AG09319 (cell line): ENCODE results near the gene LSM11.

Experiments used
- DNase-seq: peaks from one replicate; pipeline ENCODE4 v3.0.0-alpha.2; 2010; ENCODE audit warnings: low read depth; ENCODE audit errors: extremely low read depth
- TF ChIP-seq, protein P1 (sequence below): IDR thresholded peaks from 2 replicates; pipeline ENCODE4 v1.5.1; 2011; ENCODE audit warnings: low read depth, mild to moderate bottlenecking, inconsistent platforms, low read length, moderate library complexity

Gene LSM11

DNA sequence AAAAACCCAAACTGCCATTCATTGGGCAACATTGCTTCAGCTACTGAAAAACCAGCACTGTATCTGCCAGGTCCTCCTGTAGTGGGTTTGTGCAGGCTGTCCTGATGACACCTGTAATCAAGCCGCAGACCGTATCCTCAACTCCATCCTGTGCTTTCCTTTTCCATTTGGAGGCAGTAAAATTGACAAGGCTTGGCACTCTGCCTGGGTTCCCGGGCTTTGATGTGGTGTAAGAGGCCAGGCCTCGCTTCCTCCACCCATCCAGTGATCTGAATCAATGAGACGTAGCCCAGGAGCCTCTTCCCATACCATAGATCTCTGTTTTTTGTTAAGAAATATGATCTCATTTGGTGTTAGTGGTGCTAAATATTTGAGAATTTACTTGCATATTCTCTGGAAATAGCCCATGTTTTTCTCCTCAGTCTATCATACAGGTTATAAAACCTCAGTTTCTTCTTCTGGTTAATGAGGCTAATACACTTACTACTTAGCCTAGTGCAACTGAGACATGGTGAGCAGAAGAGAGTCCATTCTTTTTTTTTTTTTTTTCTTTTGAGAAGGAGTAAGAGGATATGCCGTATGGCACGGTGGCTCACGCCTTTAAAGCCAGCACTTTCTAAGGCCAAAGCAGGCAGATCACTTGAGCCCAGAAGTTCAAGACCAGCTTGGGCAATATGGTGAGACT lies 34.8 kb downstream of the LSM11 start:
- DNase-seq, result peak; percentile 8

DNA sequence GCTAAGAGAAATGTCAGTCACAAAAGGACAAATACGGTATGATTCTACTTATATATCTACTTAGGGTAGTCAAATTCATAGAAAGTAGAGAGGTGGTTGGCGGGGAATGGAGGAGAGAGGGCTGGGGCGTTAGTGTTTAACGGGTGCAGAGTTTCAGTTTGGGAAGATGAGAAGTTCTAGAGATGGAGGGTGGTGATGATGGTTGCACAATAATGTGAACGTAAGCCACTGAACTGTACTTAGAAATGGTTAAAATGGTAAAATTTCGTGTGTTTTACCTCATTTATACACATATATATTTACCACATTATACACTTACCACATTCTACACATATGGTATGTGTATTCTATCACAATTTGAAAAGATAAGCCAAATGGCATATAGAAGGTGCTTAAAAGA lies 35.7 kb downstream of the LSM11 start:
- TF ChIP-seq, protein P1, sequence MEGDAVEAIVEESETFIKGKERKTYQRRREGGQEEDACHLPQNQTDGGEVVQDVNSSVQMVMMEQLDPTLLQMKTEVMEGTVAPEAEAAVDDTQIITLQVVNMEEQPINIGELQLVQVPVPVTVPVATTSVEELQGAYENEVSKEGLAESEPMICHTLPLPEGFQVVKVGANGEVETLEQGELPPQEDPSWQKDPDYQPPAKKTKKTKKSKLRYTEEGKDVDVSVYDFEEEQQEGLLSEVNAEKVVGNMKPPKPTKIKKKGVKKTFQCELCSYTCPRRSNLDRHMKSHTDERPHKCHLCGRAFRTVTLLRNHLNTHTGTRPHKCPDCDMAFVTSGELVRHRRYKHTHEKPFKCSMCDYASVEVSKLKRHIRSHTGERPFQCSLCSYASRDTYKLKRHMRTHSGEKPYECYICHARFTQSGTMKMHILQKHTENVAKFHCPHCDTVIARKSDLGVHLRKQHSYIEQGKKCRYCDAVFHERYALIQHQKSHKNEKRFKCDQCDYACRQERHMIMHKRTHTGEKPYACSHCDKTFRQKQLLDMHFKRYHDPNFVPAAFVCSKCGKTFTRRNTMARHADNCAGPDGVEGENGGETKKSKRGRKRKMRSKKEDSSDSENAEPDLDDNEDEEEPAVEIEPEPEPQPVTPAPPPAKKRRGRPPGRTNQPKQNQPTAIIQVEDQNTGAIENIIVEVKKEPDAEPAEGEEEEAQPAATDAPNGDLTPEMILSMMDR, result no peak
- no peak for DNase-seq

More for the DNA sequence above, 34.8 kb downstream of the LSM11 start:
- TF ChIP-seq, protein P1, result no peak

DNA sequence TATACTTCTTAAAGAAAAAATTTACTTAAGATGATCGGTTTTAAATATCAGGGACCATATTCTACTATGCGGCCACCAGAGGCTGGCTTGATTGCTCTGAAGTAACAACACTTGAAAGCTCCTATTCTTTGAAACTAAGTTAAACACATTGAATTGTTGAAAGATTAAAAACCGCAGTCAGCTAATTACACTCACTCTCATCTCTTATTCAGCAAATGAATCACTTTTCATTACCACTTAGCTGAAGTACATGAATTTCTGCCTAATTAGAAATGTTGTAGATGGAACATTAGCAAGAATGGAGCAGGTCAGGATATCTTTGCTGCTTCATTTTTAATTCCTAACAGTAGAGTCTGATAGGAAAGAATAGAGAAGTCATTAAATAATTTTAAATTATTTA lies 42.3 kb downstream of the LSM11 start:
- TF ChIP-seq, protein P1, result no peak
- DNase-seq, result no peak

DNA sequence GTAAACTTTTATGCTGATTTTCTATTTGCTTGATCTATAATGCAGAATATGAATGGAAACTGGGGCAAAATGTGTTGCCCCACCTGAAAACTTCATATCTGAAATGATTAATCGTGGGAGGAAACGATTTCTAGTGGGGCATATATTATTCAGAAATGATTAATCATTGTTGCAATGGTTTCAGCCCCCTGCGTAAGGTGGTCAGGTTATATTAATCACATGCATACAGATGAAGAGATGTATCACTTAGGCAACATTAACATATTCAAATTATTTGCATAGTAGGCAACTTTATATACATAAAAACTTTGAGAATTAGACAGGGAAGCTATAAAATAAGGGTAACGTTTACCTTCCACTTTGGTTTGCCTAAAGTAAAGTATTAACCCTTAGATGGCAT lies 49.8 kb downstream of the LSM11 start:
- DNase-seq, result no peak
- TF ChIP-seq, protein P1, result no peak

DNA sequence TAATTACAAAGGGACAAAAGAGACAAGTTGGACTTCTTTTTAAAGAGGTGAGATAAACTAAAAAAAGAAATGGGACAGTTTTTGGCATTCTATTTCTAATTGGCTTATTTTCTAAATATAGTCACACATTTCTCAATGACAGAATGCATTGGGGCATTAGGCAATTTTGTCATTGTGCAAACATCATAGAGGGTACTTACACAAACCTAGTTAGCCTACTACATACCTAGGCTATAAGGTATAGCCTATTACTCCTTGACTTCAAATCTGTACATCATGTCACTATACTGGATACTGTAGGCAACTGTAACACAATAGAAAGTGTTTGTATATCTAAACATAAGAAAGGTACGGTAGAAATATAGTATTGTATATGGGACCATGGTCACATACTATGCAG lies 56.1 kb downstream of the LSM11 start:
- TF ChIP-seq, protein P1, result no peak
- DNase-seq, result no peak

DNA sequence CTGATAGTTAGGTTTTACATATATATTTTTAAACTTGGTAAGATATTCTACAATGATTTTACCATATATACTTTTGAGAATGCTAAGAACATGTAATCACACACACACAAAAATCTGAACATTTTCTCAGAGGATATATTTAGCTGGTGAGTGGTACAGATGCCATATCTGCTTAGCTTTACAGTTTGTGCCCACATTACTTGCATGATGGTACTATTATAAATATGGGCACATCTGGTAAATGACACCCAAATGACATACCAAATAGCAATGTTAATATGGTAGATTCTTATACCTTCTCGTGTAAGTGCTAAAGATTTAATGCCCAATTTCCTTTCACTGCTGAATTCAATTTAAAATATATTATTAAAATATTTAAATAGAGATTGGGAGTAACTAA lies 56.6 kb downstream of the LSM11 start:
- no peak for DNase-seq
- TF ChIP-seq, protein P1, result no peak

DNA sequence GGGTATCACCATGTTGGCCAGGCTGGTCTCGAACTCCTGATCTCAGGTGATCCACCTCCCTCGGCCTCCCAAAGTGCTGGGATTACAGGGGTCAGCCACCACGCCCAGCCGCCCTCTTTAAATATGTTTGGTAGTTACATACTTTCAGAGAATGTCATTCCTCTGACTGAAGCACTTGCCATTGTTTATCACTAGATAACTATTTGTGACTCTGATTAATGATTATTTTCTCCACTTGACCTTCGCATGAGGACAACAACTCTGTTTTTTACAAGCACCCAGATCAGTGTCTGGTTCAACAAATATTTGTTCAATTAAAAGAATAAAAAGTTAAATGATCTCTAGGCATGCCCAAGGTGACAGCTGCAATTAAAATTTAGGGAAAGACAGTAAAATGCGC lies 59.2 kb downstream of the LSM11 start:
- DNase-seq, result no peak
- TF ChIP-seq, protein P1, result no peak
